ENCODE measurements around the gene LRP5.

Gene LRP5

DNA sequence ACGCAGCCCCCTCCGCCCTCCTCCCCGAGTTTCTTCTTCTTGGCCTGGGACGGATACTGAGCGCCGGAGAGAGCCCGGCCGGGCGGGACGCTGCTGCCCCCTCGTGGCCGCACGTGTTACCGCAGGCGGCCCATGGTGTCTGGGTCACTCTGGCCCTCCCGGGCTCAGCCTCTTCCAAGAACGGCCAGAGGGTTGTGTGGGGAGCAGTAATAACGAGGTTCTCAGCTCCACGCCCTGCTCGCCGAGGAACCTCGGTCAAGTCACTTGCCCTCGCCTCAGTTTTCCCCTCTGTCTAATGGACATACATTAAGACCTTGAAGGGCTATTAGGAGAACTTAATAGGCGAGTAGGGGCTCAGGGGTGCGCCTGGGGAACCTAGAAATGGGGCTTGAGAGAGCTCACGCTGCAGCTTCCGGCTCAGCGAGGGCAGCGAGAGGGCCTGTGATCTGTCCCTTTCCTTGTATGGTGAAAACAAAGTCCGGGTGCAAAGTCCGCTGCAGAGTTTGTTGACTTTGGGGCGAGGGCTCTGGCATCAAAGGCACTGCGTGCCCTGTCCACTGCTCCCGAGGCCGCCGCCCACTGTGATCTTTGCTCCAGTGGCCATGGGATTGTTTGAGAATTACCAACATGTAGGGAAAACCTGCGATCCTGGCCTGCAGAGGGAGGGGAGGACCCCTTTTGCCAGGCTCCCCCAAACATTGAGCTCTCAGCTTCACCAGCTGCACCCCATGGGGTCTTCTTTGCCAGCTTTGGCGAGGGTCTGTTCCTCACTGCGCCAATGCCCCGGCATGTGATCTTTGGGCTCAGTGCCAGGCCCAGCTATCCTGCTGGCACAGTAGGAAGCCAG, 14.4 kb upstream of the LRP5 start:
- TF ChIP-seq FOXP2 (optimal IDR thresholded peaks at IDR 0.05; ENCODE audit: borderline replicate concordance, extremely low read depth, extremely low read length, insufficient read depth), result peak; percentile 59
- no peak for TF ChIP-seq SIN3A (IDR thresholded peaks at IDR 0.05; ENCODE audit: borderline replicate concordance, insufficient read depth, low read length)
- no peak for TF ChIP-seq TAF1 (IDR thresholded peaks at IDR 0.05; ENCODE audit: borderline replicate concordance, insufficient read depth, low read length)
- TF ChIP-seq, protein P1, sequence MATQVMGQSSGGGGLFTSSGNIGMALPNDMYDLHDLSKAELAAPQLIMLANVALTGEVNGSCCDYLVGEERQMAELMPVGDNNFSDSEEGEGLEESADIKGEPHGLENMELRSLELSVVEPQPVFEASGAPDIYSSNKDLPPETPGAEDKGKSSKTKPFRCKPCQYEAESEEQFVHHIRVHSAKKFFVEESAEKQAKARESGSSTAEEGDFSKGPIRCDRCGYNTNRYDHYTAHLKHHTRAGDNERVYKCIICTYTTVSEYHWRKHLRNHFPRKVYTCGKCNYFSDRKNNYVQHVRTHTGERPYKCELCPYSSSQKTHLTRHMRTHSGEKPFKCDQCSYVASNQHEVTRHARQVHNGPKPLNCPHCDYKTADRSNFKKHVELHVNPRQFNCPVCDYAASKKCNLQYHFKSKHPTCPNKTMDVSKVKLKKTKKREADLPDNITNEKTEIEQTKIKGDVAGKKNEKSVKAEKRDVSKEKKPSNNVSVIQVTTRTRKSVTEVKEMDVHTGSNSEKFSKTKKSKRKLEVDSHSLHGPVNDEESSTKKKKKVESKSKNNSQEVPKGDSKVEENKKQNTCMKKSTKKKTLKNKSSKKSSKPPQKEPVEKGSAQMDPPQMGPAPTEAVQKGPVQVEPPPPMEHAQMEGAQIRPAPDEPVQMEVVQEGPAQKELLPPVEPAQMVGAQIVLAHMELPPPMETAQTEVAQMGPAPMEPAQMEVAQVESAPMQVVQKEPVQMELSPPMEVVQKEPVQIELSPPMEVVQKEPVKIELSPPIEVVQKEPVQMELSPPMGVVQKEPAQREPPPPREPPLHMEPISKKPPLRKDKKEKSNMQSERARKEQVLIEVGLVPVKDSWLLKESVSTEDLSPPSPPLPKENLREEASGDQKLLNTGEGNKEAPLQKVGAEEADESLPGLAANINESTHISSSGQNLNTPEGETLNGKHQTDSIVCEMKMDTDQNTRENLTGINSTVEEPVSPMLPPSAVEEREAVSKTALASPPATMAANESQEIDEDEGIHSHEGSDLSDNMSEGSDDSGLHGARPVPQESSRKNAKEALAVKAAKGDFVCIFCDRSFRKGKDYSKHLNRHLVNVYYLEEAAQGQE (IDR thresholded peaks at IDR 0.05; ENCODE audit: insufficient read depth in 1 of 2, low read depth in 2 of 2, low read length in 2 of 2), result no peak
- no peak for TF ChIP-seq POLR2AphosphoS5 (IDR thresholded peaks at IDR 0.05; ENCODE audit: low read depth, low read length)

DNA sequence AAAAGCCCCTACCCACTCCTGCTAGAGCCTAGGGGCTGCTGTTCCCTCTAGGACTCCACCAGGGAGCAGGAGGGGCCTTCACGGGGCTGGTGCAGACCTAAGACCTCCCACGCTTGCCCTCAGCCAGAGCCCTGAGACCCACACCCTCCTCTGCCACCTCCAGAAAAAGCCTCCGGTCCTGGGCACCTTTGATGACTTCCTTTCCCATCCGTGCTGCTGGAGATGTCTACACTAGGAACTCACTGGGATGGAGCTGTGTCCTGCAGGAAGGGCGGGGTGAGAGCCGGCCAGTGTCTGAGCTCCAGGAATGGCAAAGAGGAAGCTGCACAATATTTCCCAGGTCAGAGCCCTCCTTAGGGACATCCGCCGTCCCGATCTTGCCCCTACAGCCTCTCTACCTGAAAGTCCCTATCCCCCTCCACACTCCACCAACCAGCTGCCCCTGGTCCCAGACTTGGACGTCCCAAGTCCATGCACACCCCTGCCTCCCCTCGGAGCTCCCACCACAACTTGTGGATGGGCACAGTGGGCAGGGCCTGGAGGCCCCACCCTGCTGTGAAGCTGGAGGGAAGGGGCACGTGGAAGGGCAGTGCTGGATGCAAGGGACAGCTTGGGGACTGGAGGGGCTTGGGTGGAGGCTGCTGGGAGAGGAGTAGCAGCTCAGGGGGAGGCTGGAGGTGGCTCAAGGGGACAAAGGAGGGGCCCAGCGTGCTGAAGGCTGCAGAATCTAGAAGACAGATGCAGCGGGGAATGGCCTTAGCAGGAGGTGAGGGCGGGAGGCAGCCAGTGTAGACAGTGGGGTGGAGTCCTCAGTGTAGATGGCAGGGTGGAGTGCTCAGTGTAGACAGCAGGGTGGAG, 13.5 kb upstream of the LRP5 start:
- TF ChIP-seq SIN3A (IDR thresholded peaks at IDR 0.05; ENCODE audit: borderline replicate concordance, insufficient read depth, low read length) (no peak), POLR2AphosphoS5 (IDR thresholded peaks at IDR 0.05; ENCODE audit: low read depth, low read length) (no peak), TAF1 (IDR thresholded peaks at IDR 0.05; ENCODE audit: borderline replicate concordance, insufficient read depth, low read length) (no peak), FOXP2 (optimal IDR thresholded peaks at IDR 0.05; ENCODE audit: borderline replicate concordance, extremely low read depth, extremely low read length, insufficient read depth) (no peak)
- TF ChIP-seq, protein P1 (IDR thresholded peaks at IDR 0.05; ENCODE audit: insufficient read depth in 1 of 2, low read depth in 2 of 2, low read length in 2 of 2), result no peak

DNA sequence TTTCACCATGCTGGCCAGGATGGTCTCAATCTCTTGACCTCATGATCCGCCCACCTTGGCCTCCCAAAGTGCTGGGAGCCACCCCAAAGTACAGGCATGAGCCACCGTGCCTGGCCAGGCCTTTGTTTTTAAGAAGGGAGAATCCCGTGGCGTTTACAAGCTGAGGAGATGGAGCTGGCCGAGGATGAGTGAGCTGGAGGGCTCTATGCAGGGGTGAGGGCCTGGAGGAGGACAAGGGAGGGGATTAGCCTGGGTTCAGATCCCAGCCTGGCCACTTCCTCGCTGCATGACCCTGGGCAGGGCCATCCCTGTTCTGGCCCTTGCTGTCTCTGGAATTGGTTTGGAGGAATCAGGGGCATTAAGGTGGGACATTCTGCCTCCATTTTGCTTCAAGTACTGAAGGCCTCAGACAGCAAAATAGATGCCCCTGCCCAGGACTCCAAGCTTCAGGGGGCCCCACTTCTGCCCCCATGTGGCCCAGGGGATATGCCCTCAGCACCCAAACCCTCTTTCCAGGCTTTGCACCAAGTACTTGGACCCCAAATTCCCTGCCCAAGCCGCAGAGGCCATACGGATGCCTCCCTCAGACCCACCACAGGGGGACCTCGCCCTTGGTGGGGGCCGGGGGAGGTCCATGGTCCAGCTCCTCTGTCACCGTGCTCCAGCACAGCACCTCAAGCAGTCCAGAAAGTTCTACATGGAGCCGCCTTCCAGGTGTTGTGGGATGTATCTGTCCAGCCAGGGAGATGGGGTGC, 12.1 kb upstream of the LRP5 start:
- TF ChIP-seq TAF1 (IDR thresholded peaks at IDR 0.05; ENCODE audit: borderline replicate concordance, insufficient read depth, low read length) (no peak), POLR2AphosphoS5 (IDR thresholded peaks at IDR 0.05; ENCODE audit: low read depth, low read length) (no peak), FOXP2 (optimal IDR thresholded peaks at IDR 0.05; ENCODE audit: borderline replicate concordance, extremely low read depth, extremely low read length, insufficient read depth) (no peak), SIN3A (IDR thresholded peaks at IDR 0.05; ENCODE audit: borderline replicate concordance, insufficient read depth, low read length) (no peak)
- TF ChIP-seq, protein P1 (IDR thresholded peaks at IDR 0.05; ENCODE audit: insufficient read depth in 1 of 2, low read depth in 2 of 2, low read length in 2 of 2), result no peak

DNA sequence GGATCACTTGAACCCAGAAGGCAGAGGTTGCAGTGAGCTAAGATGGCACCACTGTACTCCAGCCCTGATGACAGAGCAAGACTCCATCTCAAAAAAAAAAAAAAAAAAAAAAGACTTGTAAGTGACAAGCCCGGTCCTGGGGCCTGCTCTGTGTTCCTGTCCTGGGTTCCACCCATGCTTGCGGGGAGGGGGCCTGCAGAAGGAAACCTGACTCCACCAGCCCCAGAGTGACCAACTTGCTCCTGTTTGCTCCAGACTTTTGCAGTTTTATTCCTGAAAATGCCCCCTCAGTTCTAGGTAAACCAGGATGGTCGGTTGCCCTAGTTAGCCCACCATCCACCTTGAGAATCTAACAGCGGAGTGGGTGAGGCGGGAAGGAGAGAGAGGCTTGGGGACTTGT, 10.1 kb upstream of the LRP5 start:
- TF ChIP-seq POLR2AphosphoS5 (IDR thresholded peaks at IDR 0.05; ENCODE audit: low read depth, low read length) (no peak), SIN3A (IDR thresholded peaks at IDR 0.05; ENCODE audit: borderline replicate concordance, insufficient read depth, low read length) (no peak), TAF1 (IDR thresholded peaks at IDR 0.05; ENCODE audit: borderline replicate concordance, insufficient read depth, low read length) (no peak), FOXP2 (optimal IDR thresholded peaks at IDR 0.05; ENCODE audit: borderline replicate concordance, extremely low read depth, extremely low read length, insufficient read depth) (no peak)
- TF ChIP-seq, protein P1 (IDR thresholded peaks at IDR 0.05; ENCODE audit: insufficient read depth in 1 of 2, low read depth in 2 of 2, low read length in 2 of 2), result no peak
